K562 (cell line): ENCODE results near the gene ADAT1. TPM values are rescaled to one million over a fixed set of nuclear protein-coding genes. Genes with fewer than 3 reads are reported as not detected.

Source experiments
- HNRNPH1 ChIP-seq: fragments of 200-400 bp; formaldehyde crosslinking; optimal IDR thresholded peaks from 2 replicates; pipeline ENCODE3; 2017; ENCODE audit warnings: low read depth, mild to moderate bottlenecking, low read length, moderate library complexity
- MCM7 ChIP-seq, 2 experiments: fragments of 450-650 bp; IDR thresholded peaks; 2 replicates each; pipeline ENCODE4 v1.6.1; 2016 to 2018
- NFIC ChIP-seq: fragments of 450-650 bp; IDR thresholded peaks from 2 replicates; pipeline ENCODE4 v1.6.1; 2017; ENCODE audit warnings: mild to moderate bottlenecking, inconsistent platforms
- NONO ChIP-seq, 2 experiments: fragments of 200-400 bp in 1 of 2; fragments of 450-650 bp in 1 of 2; formaldehyde crosslinking in 1 of 2; IDR thresholded peaks; 2 replicates each; pipeline ENCODE4 v1.6.1; 2017; ENCODE audit warnings: low read depth in 2 of 2, mild to moderate bottlenecking in 2 of 2, moderate library complexity in 2 of 2, low read length in 1 of 2
- RBBP5 ChIP-seq: fragments of 200-600 bp; sonication (generic); IDR thresholded peaks from 2 replicates; pipeline ENCODE4 v1.6.1; 2012; ENCODE audit warnings: borderline replicate concordance, mild to moderate bottlenecking, low read length, control low read depth, inconsistent platforms; ENCODE audit not compliant: insufficient read depth, poor library complexity, severe bottlenecking
- SRF ChIP-seq, 2 experiments: fragments of 250-450, 450-650 bp in 1 of 2; sonication (Bioruptor Pico) in 1 of 2; sonication (generic) in 1 of 2; formaldehyde crosslinking; IDR thresholded peaks; 2 replicates each; pipeline versions ENCODE4 v1.5.0 to v1.5.1; 2020 to 2022; ENCODE audit warnings: mild to moderate bottlenecking in 1 of 2, missing genetic modification reagents in 1 of 2
- ZNF24 ChIP-seq: fragments of 450-650 bp; IDR thresholded peaks from 2 replicates; pipeline ENCODE4 v1.6.1; 2016
- ZNF347 ChIP-seq: fragments of 450-650 bp; formaldehyde crosslinking; IDR thresholded peaks from 2 replicates; pipeline ENCODE4 v1.4.0; 2020; ENCODE audit warnings: low read depth, mild to moderate bottlenecking, moderate library complexity
- ZNF431 ChIP-seq: sonication (generic); formaldehyde crosslinking; IDR thresholded peaks from 2 replicates; pipeline ENCODE4 v1.8.0; 2022; ENCODE audit warnings: mild to moderate bottlenecking, missing genetic modification reagents
- polyA plus RNA-seq, 8 experiments: library from polyadenylated mRNA; depleted of rRNA in 4 of 8; stranded (reverse) in 5 of 8; unstranded in 3 of 8; fragments of >200 nt; fragmentation: Nextera tagmentation in 2 of 8; fragmentation: Illumina TruSeq in 1 of 8; extraction: Ambion mirVana in 2 of 8; extraction: Trizol in 1 of 8; gene quantifications; 2 replicates each; pipeline versions ENCODE4 v1.2.1 to v1.2.3, GENCODE V29; 2011 to 2014; ENCODE audit warnings: inconsistent platforms in 1 of 8, missing spikeins in 1 of 8
- total RNA-seq, 7 experiments: library from RNA; depleted of rRNA in 6 of 7; stranded (reverse); fragments of >200 nt in 6 of 7; fragmentation: Illumina TruSeq in 2 of 7; extraction: Trizol in 2 of 7; gene quantifications; 2 replicates each; pipeline versions ENCODE4 v1.2.1 to v1.2.3, GENCODE V29; 2011 to 2021; ENCODE audit warnings: low replicate concordance in 1 of 7
- TF ChIP-seq, protein P1 (sequence below): fragments of 450-650 bp; IDR thresholded peaks from 2 replicates; pipeline ENCODE4 v1.6.1; 2017; ENCODE audit warnings: antibody characterized with exemption, mild to moderate bottlenecking
- TF ChIP-seq, protein P2 (sequence below): fragments of 250-450 bp; sonication (Bioruptor Pico); IDR thresholded peaks from 2 replicates; pipeline ENCODE4 v1.4.0; 2020; ENCODE audit warnings: mild to moderate bottlenecking, moderate library complexity

ADAT1 gene
- total and polyA plus RNA-seq, 9 of the 15 experiments (the other 6 are each of a cell fraction or from before 2014, with no cell fraction given) = 16.0 to 36.7 (median 28.2) TPM

DNA sequence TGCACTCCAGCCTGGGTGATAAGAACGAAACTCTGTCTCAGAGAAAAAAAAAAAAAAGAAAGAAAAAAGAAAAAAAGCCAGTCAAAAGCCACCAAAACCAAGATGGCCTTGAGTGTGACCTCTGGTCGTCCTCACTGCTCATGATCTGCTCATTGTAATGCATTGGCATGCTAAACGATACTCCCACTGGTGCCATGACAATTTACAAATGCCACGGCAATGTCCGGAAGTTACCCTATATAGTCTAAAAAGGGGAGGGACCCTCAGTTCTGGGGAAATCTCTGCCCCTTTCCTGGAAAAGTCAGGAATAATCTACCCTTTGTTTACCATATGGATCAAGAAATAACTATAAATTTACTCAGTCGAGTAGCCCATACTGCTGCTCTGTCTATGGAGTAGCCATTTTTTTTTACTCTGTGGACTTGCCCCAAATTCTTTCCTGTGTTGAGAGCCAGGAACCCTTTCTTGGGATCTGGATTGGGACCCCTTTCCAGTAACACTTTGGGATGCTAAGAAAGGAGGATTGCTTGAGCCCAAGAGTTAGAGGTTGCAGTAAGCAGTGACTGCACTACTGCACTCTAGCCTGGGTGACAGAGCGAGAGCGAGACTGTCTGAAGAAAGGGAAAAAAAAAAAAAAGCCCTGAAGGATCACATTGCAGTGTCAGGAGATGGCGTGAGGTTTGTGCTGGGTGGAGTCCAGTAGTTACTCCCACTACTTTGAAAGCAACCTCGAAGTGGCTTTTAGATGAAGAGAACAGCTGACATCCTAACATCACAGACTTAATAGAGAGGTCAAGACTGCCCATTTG lies 63.3 kb downstream of the ADAT1 start (continued):
- TF ChIP-seq SRF (CRISPR knock-in tag; IDR thresholded peaks at IDR 0.05) (peak; percentile 70 to 97; a peak in 3 of 4 replicates), NONO (IDR thresholded peaks at IDR 0.05; ENCODE audit: low read depth in 2 of 2, low read length in 1 of 2) (no peak), MCM7 (IDR thresholded peaks at IDR 0.05) (no peak), RBBP5 (peak; percentile 39), NFIC (0 out of 2 replicates have a peak, but pooled peaks have one; percentile 7), ZNF431 (CRISPR knock-in tag) (no peak), ZNF347 (CRISPR knock-in tag) (no peak), HNRNPH1 (no peak), ZNF24 (no peak)
- TF ChIP-seq, protein P1, sequence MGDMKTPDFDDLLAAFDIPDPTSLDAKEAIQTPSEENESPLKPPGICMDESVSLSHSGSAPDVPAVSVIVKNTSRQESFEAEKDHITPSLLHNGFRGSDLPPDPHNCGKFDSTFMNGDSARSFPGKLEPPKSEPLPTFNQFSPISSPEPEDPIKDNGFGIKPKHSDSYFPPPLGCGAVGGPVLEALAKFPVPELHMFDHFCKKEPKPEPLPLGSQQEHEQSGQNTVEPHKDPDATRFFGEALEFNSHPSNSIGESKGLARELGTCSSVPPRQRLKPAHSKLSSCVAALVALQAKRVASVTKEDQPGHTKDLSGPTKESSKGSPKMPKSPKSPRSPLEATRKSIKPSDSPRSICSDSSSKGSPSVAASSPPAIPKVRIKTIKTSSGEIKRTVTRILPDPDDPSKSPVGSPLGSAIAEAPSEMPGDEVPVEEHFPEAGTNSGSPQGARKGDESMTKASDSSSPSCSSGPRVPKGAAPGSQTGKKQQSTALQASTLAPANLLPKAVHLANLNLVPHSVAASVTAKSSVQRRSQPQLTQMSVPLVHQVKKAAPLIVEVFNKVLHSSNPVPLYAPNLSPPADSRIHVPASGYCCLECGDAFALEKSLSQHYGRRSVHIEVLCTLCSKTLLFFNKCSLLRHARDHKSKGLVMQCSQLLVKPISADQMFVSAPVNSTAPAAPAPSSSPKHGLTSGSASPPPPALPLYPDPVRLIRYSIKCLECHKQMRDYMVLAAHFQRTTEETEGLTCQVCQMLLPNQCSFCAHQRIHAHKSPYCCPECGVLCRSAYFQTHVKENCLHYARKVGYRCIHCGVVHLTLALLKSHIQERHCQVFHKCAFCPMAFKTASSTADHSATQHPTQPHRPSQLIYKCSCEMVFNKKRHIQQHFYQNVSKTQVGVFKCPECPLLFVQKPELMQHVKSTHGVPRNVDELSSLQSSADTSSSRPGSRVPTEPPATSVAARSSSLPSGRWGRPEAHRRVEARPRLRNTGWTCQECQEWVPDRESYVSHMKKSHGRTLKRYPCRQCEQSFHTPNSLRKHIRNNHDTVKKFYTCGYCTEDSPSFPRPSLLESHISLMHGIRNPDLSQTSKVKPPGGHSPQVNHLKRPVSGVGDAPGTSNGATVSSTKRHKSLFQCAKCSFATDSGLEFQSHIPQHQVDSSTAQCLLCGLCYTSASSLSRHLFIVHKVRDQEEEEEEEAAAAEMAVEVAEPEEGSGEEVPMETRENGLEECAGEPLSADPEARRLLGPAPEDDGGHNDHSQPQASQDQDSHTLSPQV = 0 out of 2 replicates have a peak, but pooled peaks have one; percentile 20
- TF ChIP-seq, protein P2, sequence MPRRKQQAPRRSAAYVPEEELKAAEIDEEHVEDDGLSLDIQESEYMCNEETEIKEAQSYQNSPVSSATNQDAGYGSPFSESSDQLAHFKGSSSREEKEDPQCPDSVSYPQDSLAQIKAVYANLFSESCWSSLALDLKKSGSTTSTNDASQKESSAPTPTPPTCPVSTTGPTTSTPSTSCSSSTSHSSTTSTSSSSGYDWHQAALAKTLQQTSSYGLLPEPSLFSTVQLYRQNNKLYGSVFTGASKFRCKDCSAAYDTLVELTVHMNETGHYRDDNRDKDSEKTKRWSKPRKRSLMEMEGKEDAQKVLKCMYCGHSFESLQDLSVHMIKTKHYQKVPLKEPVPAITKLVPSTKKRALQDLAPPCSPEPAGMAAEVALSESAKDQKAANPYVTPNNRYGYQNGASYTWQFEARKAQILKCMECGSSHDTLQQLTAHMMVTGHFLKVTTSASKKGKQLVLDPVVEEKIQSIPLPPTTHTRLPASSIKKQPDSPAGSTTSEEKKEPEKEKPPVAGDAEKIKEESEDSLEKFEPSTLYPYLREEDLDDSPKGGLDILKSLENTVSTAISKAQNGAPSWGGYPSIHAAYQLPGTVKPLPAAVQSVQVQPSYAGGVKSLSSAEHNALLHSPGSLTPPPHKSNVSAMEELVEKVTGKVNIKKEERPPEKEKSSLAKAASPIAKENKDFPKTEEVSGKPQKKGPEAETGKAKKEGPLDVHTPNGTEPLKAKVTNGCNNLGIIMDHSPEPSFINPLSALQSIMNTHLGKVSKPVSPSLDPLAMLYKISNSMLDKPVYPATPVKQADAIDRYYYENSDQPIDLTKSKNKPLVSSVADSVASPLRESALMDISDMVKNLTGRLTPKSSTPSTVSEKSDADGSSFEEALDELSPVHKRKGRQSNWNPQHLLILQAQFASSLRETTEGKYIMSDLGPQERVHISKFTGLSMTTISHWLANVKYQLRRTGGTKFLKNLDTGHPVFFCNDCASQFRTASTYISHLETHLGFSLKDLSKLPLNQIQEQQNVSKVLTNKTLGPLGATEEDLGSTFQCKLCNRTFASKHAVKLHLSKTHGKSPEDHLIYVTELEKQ = no peak
